K562 (cell line): ENCODE results near the gene DHX38. TPM values are rescaled to one million over a fixed set of nuclear protein-coding genes. Genes with fewer than 3 reads are reported as not detected.

Experiments
- ATAC-seq: fragments of 200-7000 bp; cut with Tn5 transposase; 3 replicates; pipeline ENCODE4 v1.9.1; 2020; ENCODE audit warnings: moderate library complexity
- BruUV-seq: library from RNA; stranded (reverse); fragments of 400-500 nt; replicated peaks from 2 replicates; lab custom pipeline; 2021; lab: Mats Ljungman, UMichigan
- CTCF ChIA-PET: fragments of 300-600 bp; formaldehyde crosslinking; extraction: SDS; loops from one replicate; lab custom pipeline; 2021; ENCODE audit warnings: low intra/inter-chr PET ratio; lab: Yijun Ruan, JAX
- POLR2A ChIA-PET: fragments of 300-600, 350-650 bp; sonication (Branson Sonifier 250); formaldehyde crosslinking; extraction: SDS; loops from one replicate; lab custom pipeline; 2021; ENCODE audit warnings: antibody characterized with exemption, inconsistent platforms; lab: Yijun Ruan, JAX
- DNase-seq, 4 experiments: peaks; one replicate each; pipeline versions ENCODE4 v3.0.0 to v3.0.0-alpha.2; 2011 to 2018; ENCODE audit warnings: low spot score in 3 of 4, mixed read lengths in 3 of 4; ENCODE audit errors: extremely low read depth in 1 of 4
- FAIRE-seq: peaks from 2 replicates; lab custom pipeline; 2011; peaks lifted over from hg19 to GRCh38; lab: Jason Lieb, UNC
- H2AFZ ChIP-seq: 2 replicates; pipeline ENCODE4 v1.6.0; 2011; ENCODE audit warnings: low read depth, low read length, control low read depth, inconsistent platforms
- H3K27ac ChIP-seq: fragments of 200-600 bp; 3 replicates; pipeline ENCODE4 v1.8.0; 2011; ENCODE audit warnings: low read depth, mild to moderate bottlenecking, control low read depth, inconsistent platforms, low read length, moderate library complexity, mixed read lengths; ENCODE audit errors: extremely low read depth
- H3K27me3 ChIP-seq, 2 experiments: fragments of 300-600 bp in 1 of 2; 2 replicates in 1 of 2; 3 replicates in 1 of 2; pipeline versions ENCODE4 v1.6.0 to v1.8.0; 2011; ENCODE audit warnings: inconsistent platforms in 2 of 2, low read length in 2 of 2, mild to moderate bottlenecking in 1 of 2, mixed read lengths in 1 of 2, moderate library complexity in 1 of 2; ENCODE audit not compliant: control insufficient read depth in 2 of 2, insufficient read depth in 2 of 2
- H3K36me3 ChIP-seq: fragments of 300-600 bp; 3 replicates; pipeline ENCODE4 v1.8.0; 2011; ENCODE audit warnings: mild to moderate bottlenecking, low read length, inconsistent platforms; ENCODE audit not compliant: control insufficient read depth, insufficient read depth
- H3K4me1 ChIP-seq, 2 experiments: fragments of 200-600 bp in 1 of 2; replicated peaks in 1 of 2; 2 replicates in 1 of 2; 3 replicates in 1 of 2; pipeline versions ENCODE4 v1.5.1 to v1.8.0; 2011; ENCODE audit warnings: inconsistent platforms in 2 of 2, low read length in 2 of 2, mild to moderate bottlenecking in 1 of 2, mixed read lengths in 1 of 2, moderate library complexity in 1 of 2; ENCODE audit not compliant: control insufficient read depth in 2 of 2, insufficient read depth in 2 of 2
- H3K4me2 ChIP-seq: 2 replicates; pipeline ENCODE4 v1.6.1; 2011; ENCODE audit warnings: low read length, control low read depth, inconsistent platforms, mixed read lengths; ENCODE audit not compliant: insufficient read depth
- H3K4me3 ChIP-seq: fragments of 200-600 bp; sonication (generic), shearing (Covaris generic); 2 replicates; pipeline ENCODE4 v1.5.1; 2016; ENCODE audit warnings: control low read depth, inconsistent platforms
- H3K79me2 ChIP-seq: fragments of 200-600 bp; 3 replicates; pipeline ENCODE4 v1.8.0; 2011; ENCODE audit warnings: low read length, inconsistent platforms; ENCODE audit not compliant: control insufficient read depth, insufficient read depth
- H3K9ac ChIP-seq, 2 experiments: 2 replicates each; pipeline versions ENCODE4 v1.6.0 to v1.6.1; 2011; ENCODE audit warnings: low read depth in 2 of 2, low read length in 2 of 2, control low read depth in 1 of 2, inconsistent platforms in 1 of 2, mild to moderate bottlenecking in 1 of 2, mixed read lengths in 1 of 2; ENCODE audit not compliant: insufficient read depth in 1 of 2
- H3K9me1 ChIP-seq: one replicate; pipeline ENCODE4 v1.6.0; 2011; ENCODE audit warnings: inconsistent platforms, mild to moderate bottlenecking, low read length, moderate library complexity; ENCODE audit not compliant: control insufficient read depth, insufficient read depth
- H3K9me3 ChIP-seq: replicated peaks from 2 replicates; pipeline ENCODE4 v1.5.1; 2011; ENCODE audit warnings: low read depth, low read length, inconsistent platforms; ENCODE audit not compliant: control insufficient read depth, insufficient read depth
- H4K20me1 ChIP-seq: replicated peaks from 2 replicates; pipeline ENCODE4 v1.6.1; 2011; ENCODE audit warnings: low read length, inconsistent platforms, mixed read lengths; ENCODE audit not compliant: control insufficient read depth, insufficient read depth
- ADNP ChIP-seq: fragments of 200-800 bp; sonication (Bioruptor generic); IDR thresholded peaks from 2 replicates; pipeline ENCODE4 v1.6.1; 2016; ENCODE audit warnings: missing genetic modification characterization, missing compliant biosample characterization
- HDAC3 ChIP-seq: fragments of 450-650 bp; IDR thresholded peaks from 2 replicates; pipeline ENCODE4 v1.6.1; 2018; ENCODE audit warnings: borderline replicate concordance, mild to moderate bottlenecking, moderate library complexity; ENCODE audit not compliant: partially characterized antibody
- HDAC8 ChIP-seq: fragments of 450-650 bp; IDR thresholded peaks from 2 replicates; pipeline ENCODE4 v1.6.1; 2016; ENCODE audit warnings: mild to moderate bottlenecking, missing genetic modification characterization, moderate library complexity, missing compliant biosample characterization
- MAFK ChIP-seq: IDR thresholded peaks from 2 replicates; pipeline ENCODE4 v1.6.1; 2011; ENCODE audit warnings: low read length, improper control_type of control experiment
- MTF1 ChIP-seq: fragments of 250-450 bp; sonication (Bioruptor Pico); IDR thresholded peaks from 2 replicates; pipeline ENCODE4 v1.9.0; 2021; ENCODE audit warnings: moderate library complexity, mild to moderate bottlenecking, inconsistent platforms, borderline replicate concordance
- PKNOX1 ChIP-seq: fragments of 450-650 bp; IDR thresholded peaks from 2 replicates; pipeline ENCODE4 v1.6.1; 2016
- POLR2AphosphoS2 ChIP-seq: IDR thresholded peaks from 2 replicates; pipeline ENCODE4 v1.6.1; 2012; ENCODE audit warnings: low read length, improper control_type of control experiment
- PURB ChIP-seq: sonication (generic); formaldehyde crosslinking; IDR thresholded peaks from 2 replicates; pipeline ENCODE4 v1.9.0; 2021; ENCODE audit warnings: low read depth, mild to moderate bottlenecking, missing genetic modification reagents
- RREB1 ChIP-seq: fragments of 250-450 bp; sonication (Bioruptor Pico); IDR thresholded peaks from 2 replicates; pipeline ENCODE4 v1.4.0; 2020
- SMARCE1 ChIP-seq: fragments of 450-650 bp; IDR thresholded peaks from 2 replicates; pipeline ENCODE4 v1.7.1; 2016; ENCODE audit warnings: mild to moderate bottlenecking
- TCF7L2 ChIP-seq: fragments of 150-350 bp; IDR thresholded peaks from 2 replicates; pipeline ENCODE4 v1.6.1; 2016; ENCODE audit warnings: low read depth, mild to moderate bottlenecking, low read length, moderate library complexity
- ZEB2 ChIP-seq: fragments of 450-650 bp; IDR thresholded peaks from 2 replicates; pipeline ENCODE4 v1.6.1; 2016
- ZNF146 ChIP-seq: IDR thresholded peaks from one replicate; pipeline ENCODE4 v1.6.1; 2018; ENCODE audit warnings: missing compliant biosample characterization; ENCODE audit not compliant: unreplicated experiment
- ZNF197 ChIP-seq: fragments of 200-800 bp; sonication (Bioruptor generic); IDR thresholded peaks from 2 replicates; pipeline ENCODE4 v1.6.1; 2016; ENCODE audit warnings: low read depth, missing genetic modification characterization, missing compliant biosample characterization
- ZNF445 ChIP-seq: fragments of 250-450 bp; sonication (Bioruptor Pico); IDR thresholded peaks from 2 replicates; pipeline ENCODE4 v1.4.0; 2020; ENCODE audit warnings: low read depth, mild to moderate bottlenecking, moderate library complexity
- ZNF584 ChIP-seq: fragments of 200-800 bp; sonication (Bioruptor generic); IDR thresholded peaks from 2 replicates; pipeline ENCODE4 v1.6.1; 2016; ENCODE audit warnings: low read depth, mild to moderate bottlenecking, missing genetic modification characterization, missing compliant biosample characterization
- WGBS: fragments of 100-300 bp; shearing (Covaris generic); methylation state at CpG from one replicate; pipeline ENCODE4 v1.1.6; 2016; ENCODE audit warnings: low coverage, mixed read lengths; ENCODE audit not compliant: insufficient coverage; ENCODE audit errors: missing lambda C conversion rate; 5-methylcytosine and 5-hydroxymethylcytosine counted together
- in situ Hi-C: fragments of 300-500 bp; cut with MboI; formaldehyde crosslinking; loops from 4 replicates; pipeline ENCODE4 v1.15.0; 2018; ENCODE audit warnings: inconsistent platforms, mixed read lengths
- intact Hi-C: fragments of 100-400 bp; cut with micrococcal nuclease; formaldehyde crosslinking; loops from 2 replicates; pipeline ENCODE4 v1.14.2; 2022
- polyA plus RNA-seq, 8 experiments: library from polyadenylated mRNA; depleted of rRNA in 4 of 8; stranded (reverse) in 5 of 8; unstranded in 3 of 8; fragments of >200 nt; fragmentation: Nextera tagmentation in 2 of 8; fragmentation: Illumina TruSeq in 1 of 8; extraction: Ambion mirVana in 2 of 8; extraction: Trizol in 1 of 8; gene quantifications; 2 replicates each; pipeline versions ENCODE4 v1.2.1 to v1.2.3, GENCODE V29; 2011 to 2014; ENCODE audit warnings: inconsistent platforms in 1 of 8, missing spikeins in 1 of 8
- total RNA-seq, 7 experiments: library from RNA; depleted of rRNA in 6 of 7; stranded (reverse); fragments of >200 nt in 6 of 7; fragmentation: Illumina TruSeq in 2 of 7; extraction: Trizol in 2 of 7; gene quantifications; 2 replicates each; pipeline versions ENCODE4 v1.2.1 to v1.2.3, GENCODE V29; 2011 to 2021; ENCODE audit warnings: low replicate concordance in 1 of 7

DHX38 gene
- total and polyA plus RNA-seq, 9 of the 15 experiments (the other 6 are each of a cell fraction or from before 2014, with no cell fraction given), result 2.8 to 76.8 (median 40.8) TPM

GRCh38 chr16:72107371-72107770, 13.7 kb downstream of the DHX38 start:
- DNase-seq (no peak), ATAC-seq (no peak), FAIRE-seq (no peak)
- 89% methylated on average over 15 of the region's 17 CpGs for WGBS
- no peaks in the 10 kb centered on the region for H3K9me3 ChIP-seq
- peaks cover 4% of the 10 kb centered on the region for H3K9me1 ChIP-seq
- no peak overlapping the region for H3K9ac ChIP-seq
- H3K36me3 ChIP-seq, result peaks cover 98% of the 10 kb centered on the region; the same call in 2 of the 3 replicates
- H3K79me2 ChIP-seq, result no peaks in the 10 kb centered on the region
- peaks cover 4 to 14% of the 10 kb centered on the region in 2 experiments; a peak in 3 of 5 replicates for H3K4me1 ChIP-seq
- intact Hi-C loops, result no loop called here
- BruUV-seq, result no TSS peak
- H4K20me1 ChIP-seq, result no peaks in the 10 kb centered on the region
- H3K27me3 ChIP-seq, result no peaks in the 10 kb centered on the region
- in situ Hi-C loops, result no loop called here
- POLR2A ChIA-PET, result interaction anchor here (0.6 kb wide), 1 partner anchor 27 kb away, joined by 3 read pairs; no protein-coding TSS in a partner anchor
- no peak for TF ChIP-seq MTF1 (CRISPR knock-in tag)
- no peak for TF ChIP-seq SMARCE1
- TF ChIP-seq TCF7L2, result no peak
- TF ChIP-seq MAFK, result no peak
- no peak for TF ChIP-seq POLR2AphosphoS2
- no peak for TF ChIP-seq ADNP (tag)
- no peak for TF ChIP-seq PKNOX1
- TF ChIP-seq ZNF146 (CRISPR knock-in tag), result no peak
- no peak for TF ChIP-seq ZEB2
- TF ChIP-seq HDAC3, result no peak
- no peak for TF ChIP-seq HDAC8 (tag)
- TF ChIP-seq ZNF445 (CRISPR knock-in tag), result no peak
- no peak for TF ChIP-seq ZNF584 (CRISPR knock-in tag)
- TF ChIP-seq ZNF197 (CRISPR knock-in tag), result no peak
- TF ChIP-seq RREB1 (CRISPR knock-in tag), result no peak
- no peak for TF ChIP-seq PURB
- no peak overlapping the region for H3K4me3 ChIP-seq
- no peak overlapping the region for H2AFZ ChIP-seq
- no peak overlapping the region for H3K27ac ChIP-seq
- CTCF ChIA-PET, result no interaction called here
- no peak overlapping the region for H3K4me2 ChIP-seq
